NCI-H2107 treated with DMSO at 0.1 percent for 48 hours (cell line): Measurements from ENCODE around the gene IL2.

Experiments used
- DNase-seq: peaks from one replicate; lab custom pipeline; 2025; ENCODE audit not compliant: unreplicated experiment; lab: John Stamatoyannopoulos, UW

IL2 gene

DNA sequence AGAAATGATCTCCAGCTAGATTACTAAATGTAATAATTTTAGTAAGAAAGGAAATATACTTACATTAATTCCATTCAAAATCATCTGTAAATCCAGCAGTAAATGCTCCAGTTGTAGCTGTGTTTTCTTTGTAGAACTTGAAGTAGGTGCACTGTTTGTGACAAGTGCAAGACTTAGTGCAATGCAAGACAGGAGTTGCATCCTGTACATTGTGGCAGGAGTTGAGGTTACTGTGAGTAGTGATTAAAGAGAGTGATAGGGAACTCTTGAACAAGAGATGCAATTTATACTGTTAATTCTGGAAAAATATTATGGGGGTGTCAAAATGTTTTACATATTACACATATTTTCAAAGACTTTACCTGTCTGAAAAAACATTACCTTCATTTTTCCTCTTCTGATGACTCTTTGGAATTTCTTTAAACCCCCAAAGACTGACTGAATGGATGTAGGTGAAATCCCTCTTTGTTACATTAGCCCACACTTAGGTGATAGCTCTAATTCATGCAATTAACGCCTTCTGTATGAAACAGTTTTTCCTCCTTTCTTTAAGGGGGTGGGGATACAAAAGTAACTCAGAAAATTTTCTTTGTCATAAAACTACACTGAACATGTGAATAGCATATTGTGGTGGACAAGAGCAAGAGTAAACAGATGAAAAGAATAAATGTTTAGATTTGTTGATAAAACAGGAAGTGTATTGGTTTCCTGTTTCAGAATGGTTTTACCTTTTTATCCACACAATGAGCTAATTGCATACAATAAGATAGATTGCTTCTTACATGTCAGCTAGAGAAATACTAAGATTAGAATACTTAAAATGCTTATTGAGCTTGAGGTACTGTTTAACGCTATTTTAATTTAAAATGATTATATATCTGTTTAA, at the start of gene IL2:
TSS of gene IL2 (minus strand) at position 495 of the 886 bp plus-strand sequence. CDS start at position 210, 285 bp downstream.
- no peak for DNase-seq

DNA sequence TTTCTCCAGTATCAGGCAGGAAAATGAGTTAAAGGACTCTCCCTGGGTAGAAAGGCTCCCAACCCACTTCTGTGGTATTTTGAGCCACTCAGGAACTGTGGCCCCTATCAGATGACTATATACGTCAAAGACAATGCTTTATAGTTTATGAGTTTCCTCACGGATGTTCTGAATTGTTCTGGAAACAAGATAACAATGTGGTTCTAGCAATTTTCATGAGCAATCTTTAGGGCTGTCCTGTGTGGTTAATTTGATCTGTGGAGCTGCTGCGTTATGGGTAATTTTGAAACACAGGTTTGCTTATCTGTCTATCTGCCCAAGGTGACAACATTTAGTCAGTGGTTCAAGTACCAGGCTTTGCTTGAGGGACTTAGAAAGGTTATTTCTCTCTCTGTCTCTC, 46.7 kb upstream of the IL2 start:
- no peak for DNase-seq

DNA sequence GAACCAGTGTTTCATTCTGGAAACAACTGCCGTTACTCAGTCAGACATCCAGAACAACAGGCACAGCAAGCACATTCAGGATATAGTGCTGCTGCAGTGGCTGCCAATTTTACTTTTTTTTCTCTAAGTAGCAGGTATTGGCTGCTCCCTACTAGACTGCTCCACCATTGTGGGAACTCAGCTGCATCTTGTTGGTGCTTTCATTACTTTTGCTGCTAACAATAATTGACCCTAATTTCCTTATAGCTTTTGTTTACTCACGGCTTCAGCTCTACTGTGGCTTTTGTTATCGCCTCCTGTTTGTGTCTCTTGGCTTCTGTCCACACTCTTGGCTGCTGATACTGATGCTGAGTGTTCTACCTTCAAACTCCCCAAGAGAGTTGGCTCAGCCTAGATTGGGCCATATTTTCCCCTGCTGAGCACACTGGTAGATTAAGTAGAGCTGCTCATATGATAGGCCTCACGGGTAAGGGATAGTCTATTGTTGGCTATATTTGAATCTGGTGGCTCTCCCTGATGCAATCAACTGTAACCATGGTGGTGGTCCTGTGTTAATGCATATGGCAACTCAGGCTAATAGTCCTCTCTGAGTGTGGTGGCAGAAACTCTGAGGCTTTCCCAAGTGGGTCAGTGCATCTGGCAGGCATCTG, 44.5 kb upstream of the IL2 start:
- peak; percentile 27 for DNase-seq

DNA sequence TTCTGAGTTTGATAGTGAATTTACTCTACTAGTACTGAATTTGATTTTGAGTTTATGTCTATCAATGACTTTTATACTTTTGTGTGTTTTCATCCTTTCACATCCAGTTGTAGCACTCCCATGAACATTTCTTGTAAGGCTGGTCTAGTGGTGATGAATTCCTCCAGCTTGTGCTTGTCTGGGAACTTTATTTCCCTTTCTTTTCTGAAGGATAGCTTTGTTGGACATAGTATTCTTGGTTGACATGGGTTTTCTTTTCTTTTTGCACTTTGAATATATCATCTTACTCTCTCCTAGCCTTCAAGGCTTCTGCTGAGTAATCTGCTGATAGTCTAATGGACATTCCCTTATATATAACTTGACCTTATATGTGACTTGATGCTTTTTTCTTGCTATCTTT, 32.5 kb upstream of the IL2 start:
- no peak for DNase-seq

DNA sequence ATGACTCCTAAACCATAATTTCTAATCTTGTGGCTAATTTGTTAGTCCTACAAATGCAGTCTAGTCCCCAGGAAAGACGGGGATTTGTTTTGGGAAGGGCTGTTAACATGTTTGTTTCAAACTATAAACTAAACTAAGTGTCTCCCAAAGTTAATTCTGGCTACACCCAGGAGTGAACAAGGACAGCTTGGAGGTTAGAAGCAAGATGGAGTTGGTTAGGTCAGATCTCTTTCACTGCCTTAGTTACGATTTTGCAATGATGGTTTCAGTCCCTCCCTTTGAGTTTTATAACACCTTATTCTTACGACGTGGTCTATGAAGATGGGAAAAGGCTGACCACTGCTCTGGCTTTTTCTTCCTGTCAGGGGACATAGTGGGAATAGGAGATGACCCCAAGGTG, 27.0 kb upstream of the IL2 start:
- DNase-seq = no peak

DNA sequence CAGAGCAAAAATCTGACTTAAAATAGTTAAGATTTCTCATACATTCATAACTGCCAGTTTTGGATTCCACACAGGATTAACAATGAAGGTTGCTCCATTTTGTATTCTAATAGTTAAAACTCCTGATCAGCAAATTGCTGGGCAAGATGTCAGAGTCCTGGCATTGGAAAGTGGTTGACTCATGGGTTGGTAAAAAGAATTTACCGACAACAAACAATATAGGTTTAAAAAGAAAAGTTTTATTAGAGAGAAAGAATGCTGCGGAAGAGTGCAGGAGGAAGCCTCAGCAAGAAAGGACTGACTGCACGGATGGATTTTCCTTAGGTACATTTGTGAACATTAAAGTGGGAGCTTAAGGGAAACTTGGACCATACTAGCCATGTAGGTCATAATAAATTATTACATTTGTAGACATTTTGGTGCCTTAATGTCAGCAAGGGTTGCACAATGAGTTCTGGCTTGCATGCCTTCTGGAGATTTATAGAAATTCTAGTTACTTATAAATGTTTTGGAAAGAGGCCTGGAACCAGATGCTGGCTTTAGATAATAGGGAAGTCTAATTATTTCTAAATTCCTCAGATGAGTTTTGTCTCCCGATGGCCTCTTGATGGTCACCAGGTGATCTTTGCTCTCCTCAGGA, 25.4 kb upstream of the IL2 start:
- no peak for DNase-seq

DNA sequence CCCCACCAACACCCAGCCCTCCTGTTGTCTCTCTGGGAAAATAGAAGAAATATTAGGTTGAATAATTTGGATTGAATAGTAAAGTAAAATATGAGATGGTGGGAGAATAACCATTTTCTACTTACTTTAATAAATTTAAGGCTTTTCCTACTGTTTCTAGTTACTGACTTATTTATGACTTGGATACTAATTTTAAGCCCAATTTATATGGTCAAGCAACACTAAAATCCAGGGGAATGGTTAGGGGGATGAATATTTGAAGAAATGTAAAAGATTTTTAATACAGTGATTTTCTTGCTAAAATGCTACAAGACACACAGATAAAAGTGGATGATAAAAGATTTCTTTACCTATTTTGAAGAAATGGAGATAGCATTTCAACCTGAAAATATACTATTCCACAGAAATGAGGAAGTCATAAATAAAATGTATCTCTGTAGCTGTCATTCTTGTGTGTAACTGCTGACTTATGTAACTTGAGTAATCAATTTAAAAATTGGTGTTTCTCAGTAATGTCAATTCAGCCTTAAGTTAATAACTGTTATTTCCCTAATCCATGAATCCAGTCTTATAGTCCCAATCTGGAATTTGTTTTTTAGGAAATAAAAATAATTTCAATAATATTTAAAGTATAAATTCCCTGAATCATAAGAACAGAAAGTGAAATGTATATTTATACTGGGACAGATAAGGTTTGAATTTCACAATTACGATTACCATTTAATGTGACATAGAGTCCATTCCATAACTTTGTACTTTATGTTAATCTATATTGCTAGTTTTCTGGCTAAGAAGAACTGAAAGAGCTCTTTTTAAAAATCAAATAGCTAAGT, 24.3 kb upstream of the IL2 start:
- DNase-seq = no peak

DNA sequence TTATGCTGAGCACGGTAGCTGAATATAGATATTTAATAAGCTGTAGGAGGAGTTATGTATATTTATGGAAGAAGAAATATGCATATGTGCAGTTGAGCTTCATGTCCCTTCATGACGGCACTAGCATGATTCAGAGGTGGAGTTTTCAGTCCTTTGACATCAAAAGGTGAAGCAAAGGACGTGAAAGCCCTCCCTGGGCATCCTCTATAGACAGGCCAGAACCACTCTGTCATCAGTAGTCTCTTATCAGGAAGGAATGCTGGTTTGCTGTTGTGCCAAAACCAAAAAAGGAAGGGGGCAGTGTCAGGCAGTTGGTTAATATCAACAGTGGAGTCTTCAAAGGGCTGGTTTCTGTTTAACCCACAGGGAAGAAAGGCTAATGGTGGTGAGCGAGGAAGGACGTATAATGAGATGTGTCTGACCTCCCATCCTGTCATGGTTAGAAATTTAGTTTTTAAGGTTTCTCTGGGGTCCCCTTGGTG, 23.5 kb upstream of the IL2 start:
- DNase-seq = no peak

DNA sequence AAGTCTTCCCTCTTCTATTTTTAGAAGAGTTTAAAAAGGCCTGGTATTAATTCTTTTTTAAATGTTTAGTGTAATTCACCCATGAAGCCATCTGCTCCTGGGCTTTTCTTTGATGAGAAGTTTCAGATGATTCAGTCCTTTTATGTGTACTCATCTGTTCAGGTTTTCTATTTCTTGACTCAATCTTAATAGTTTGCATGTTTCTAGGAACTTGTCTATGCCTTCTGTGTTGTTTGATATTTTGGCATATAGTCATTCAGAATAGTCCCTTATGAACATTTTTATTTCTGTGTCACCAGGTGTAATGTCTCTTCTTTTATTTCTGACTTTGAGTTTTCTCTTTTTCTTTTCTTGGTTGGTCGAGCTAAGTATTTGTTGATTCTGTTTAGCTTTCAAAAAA, 20.2 kb upstream of the IL2 start:
- no peak for DNase-seq

DNA sequence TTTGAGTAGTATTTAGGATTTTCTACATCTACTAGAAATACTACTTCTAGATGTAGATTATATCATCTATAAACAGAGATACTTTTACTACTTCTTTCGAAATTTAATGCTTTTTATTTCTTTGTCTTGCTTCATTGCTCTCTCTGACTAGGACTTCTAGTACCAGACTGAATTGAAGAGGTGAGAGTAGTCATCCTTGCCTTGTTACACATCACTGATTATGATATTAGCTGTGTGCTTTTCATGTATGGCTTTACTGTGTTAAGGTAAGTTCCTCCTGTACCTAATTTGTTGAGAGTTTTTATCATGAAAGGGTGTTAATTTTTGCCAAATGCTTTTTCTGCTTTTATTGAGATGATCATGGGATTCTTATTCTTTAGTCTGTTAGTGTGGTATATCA, 19.6 kb upstream of the IL2 start:
- DNase-seq = no peak

DNA sequence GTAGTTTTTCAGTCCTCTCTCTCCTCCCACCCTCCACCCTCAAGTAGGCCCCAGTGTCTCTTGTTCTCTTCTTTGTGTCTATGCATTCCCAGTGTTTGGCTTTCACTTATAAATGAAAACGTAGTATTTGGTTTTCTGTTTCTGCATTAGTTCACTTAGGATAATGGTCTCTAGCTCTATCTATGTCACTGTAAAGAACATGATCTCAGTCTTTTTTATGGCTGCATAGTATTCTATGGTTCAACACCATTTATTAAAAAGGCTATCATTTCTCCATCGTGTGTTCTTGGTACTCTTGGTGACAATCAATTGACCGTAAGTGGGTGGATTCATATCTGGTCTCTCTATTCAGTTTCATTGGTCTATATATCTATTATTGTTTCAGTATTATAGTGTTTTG, 18.7 kb upstream of the IL2 start:
- no peak for DNase-seq

DNA sequence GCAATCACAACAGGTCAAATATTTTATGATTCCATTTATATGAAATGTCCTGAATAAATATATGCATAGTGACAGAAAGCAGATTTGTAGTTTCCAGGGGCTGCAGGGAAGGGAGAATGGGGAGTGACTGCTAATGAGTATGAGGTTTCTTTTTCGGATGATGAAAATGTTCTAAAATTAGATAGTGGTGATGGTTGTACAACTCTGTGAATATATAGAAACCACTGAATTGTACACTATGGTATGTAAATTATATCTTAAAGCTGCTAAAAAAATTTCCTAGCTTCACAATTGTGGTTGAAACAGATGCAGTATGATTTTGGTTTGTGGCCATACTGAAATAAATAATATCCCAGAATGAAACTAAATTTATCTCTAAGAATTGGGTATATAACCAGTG, 12.9 kb upstream of the IL2 start:
- no peak for DNase-seq

DNA sequence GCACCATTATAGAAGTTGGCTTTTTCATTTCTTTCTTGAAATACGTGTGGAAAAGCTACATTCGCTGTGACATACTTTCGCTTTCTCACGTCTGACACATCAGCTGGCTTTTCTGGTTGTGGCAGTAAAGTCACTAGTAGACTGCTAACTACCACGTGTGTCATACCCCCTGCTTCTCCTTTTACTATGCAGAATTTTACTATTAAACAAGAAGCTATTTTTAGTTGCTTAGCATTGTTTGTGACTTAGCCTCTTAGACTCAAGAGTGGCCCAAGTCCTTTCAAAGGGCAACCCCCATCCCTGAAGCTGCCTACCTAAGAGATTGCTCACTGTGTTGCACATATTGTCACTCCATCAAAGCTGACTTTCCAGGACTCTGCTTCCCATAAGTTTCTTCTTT, 2.1 kb upstream of the IL2 start:
- DNase-seq = no peak

DNA sequence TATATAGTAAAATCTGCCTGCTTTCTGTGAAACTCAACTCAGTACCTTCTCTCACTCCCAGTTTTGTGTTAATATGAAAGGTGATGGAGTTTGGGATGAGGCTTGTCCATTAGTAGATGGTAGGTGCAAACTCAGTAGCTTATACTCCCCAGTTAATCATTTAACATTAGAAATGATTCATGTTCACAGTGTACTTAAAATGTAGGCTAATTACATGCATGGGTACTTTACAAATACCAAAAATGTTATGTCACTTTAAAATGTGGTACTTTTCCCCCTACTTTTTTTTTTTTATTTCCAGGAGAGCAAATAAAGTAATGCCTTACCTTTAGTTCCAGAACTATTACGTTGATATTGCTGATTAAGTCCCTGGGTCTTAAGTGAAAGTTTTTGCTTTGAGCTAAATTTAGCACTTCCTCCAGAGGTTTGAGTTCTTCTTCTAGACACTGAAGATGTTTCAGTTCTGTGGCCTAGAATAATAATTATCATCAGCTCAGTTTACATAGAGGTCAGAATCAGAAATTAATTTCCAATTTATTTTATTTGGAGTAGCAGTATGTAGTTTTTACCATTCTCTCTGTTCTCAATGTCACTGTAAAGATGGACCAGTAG, 3.0 kb downstream of the IL2 start:
- DNase-seq = no peak

DNA sequence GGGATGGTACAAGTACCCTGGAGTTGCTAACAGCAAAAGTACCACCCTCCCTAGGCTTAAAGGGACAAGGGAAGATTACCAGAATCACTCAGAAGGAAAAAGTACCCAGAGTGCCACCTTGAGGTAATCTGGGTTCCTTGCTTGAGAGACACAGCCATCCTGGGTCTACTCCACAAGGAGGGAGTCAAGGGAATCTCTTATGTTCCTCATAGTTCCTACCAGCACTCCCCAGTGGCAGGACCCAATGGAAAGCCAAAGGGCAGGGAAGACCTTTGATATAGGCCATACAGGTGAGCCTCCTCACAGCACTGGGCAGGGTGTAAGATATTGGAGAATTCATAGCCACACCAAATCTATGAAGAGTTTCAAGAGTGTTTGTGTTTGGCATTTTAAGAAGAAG, 5.7 kb downstream of the IL2 start:
- no peak for DNase-seq

DNA sequence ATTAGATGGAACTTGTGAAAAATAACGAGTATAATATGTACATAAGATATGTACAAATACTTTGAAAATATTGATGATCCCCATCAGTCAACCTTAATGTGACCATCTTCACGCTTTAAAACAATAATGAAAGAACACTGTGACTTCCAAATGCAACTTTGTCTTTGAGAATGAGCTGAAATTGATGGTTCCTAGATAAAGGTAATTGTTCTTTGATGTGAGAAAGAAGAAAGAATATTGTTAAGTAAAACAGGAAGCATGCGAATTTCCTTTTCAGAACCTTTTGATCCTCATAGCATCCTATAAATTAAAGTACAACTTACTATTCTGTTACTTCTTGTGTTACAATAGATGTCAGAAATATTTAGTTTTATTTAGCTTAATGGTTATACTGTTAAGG, 22.2 kb downstream of the IL2 start:
- no peak for DNase-seq

DNA sequence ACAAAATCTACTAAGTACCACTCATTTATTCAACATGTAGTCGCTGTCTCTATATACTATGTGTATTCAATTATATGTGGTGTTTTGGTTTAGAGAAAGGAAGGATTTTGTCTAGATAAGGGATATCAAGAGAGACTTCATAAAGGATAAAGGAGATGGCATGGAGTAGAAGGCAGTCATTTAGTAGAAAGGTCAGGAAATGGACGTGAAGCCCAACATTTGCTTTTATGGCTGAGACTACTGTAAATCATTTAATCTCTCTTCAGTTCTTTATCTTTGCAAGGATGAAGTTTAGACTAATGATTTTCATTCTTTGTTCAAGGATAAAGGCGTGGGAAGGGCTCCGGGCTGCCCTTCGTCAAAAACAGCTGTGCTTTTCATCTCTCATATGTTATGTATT, 25.2 kb downstream of the IL2 start:
- no peak for DNase-seq

DNA sequence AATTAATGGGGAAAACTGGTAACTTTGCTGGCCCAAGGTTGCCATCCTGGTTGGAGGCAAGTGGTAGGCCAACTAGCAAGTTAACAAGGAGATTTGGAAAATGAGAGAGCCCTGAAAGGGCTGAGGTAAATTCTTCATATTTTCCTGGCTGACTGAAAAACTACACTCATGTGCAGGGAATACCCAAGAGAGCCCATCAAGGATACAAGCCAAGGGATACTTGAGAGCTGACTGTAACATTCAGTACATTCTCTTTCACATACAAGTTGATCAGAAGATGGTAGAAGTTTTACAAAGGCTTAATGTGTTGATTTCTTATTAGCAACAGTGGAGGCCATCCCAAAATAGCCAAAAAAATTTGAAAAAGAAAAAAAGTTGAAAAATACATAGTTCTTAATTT, 33.3 kb downstream of the IL2 start:
- no peak for DNase-seq

DNA sequence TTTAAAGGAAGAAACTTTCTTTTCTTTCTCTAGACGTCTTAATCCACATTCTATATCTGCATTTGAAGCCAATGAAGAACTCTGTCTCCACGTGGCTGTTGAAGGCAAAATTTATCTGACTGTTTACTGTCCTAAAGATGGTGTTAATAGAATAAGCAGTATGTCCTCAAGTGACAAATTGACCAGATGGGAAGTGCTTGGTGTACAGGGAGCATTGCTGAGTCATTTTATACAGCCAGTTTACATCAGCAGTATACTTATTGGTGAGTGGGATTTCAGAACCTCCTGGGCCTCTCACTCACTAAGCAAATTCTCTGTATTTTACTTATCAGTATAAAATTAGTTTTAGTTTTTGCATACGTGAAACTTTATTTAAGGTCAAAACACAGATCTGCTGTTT, 44.0 kb downstream of the IL2 start:
- no peak for DNase-seq

DNA sequence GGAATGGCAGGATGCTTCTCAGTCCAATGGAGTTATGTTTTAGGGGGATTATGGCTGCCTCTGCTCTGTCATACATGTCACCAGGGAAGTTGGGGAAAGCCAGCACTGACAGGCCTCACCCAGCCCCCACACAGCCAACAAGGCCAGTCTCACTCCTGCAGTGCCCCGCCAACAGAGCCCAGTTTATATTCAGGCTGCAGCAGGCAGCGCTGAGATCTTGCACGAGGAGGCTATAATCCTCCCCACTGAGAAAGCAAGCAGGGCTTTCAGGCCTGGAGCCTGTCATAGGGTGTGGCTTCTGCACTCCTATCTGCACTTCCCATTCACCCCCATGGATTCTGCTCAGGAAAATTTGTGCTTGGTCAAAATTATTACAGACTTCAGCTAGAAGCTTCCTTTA, 52.7 kb downstream of the IL2 start:
- no peak for DNase-seq
